CD4-positive, CD25-positive, alpha-beta regulatory T cell (primary cell): ENCODE data around the gene THY1. TPM values are rescaled to one million over a fixed set of nuclear protein-coding genes. Genes with fewer than 3 reads are reported as not detected.
A peak's percentile ranks its signal among the peaks of the same experiment; 100 is the strongest.

Experiments
- ATAC-seq, 2 donors: fragments of 150-1000 bp; cut with Tn5 transposase; one replicate each; pipeline ENCODE4 v1.10.0; 2021; ENCODE audit warnings: low read depth in 2 of 2, moderate number of reproducible peaks in 2 of 2, moderate library complexity in 1 of 2
- DNase-seq, 3 donors: peaks; one replicate each; pipeline versions ENCODE4 v3.0.0 to v3.0.0-alpha.2; 2012 to 2022; ENCODE audit warnings: mixed read lengths in 1 of 3
- H3K27ac ChIP-seq: one replicate; pipeline ENCODE4 v1.7.0; 2013; ENCODE audit warnings: mild to moderate bottlenecking, low read length; ENCODE audit not compliant: insufficient read depth, poor library complexity, severe bottlenecking
- H3K27me3 ChIP-seq: one replicate; pipeline ENCODE4 v1.7.0; 2013; ENCODE audit warnings: low read length; ENCODE audit not compliant: control insufficient read depth, insufficient read depth
- H3K36me3 ChIP-seq: one replicate; pipeline ENCODE4 v1.7.0; 2013; ENCODE audit warnings: mild to moderate bottlenecking, low read length, moderate library complexity; ENCODE audit not compliant: control insufficient read depth, insufficient read depth
- H3K4me1 ChIP-seq: 2 replicates; pipeline ENCODE4 v1.7.0; 2013; ENCODE audit warnings: mild to moderate bottlenecking, low read length; ENCODE audit not compliant: insufficient read depth, control insufficient read depth, poor library complexity, severe bottlenecking
- H3K4me3 ChIP-seq: one replicate; pipeline ENCODE4 v1.7.0; 2013; ENCODE audit warnings: low read depth, mild to moderate bottlenecking, low read length, moderate library complexity
- H3K9me3 ChIP-seq, 2 experiments: 1 replicate in 1 of 2; 2 replicates in 1 of 2; pipeline ENCODE4 v1.7.0; 2013; ENCODE audit warnings: low read length in 2 of 2, mild to moderate bottlenecking in 1 of 2, moderate library complexity in 1 of 2; ENCODE audit not compliant: control insufficient read depth in 2 of 2
- H3K27ac Mint-ChIP-seq, 3 donors: one replicate each; pipeline ENCODE4 v1.8.0; 2020 to 2022; ENCODE audit warnings: mild to moderate bottlenecking in 3 of 3, mixed read lengths in 3 of 3, moderate library complexity in 2 of 3
- H3K27me3 Mint-ChIP-seq: one replicate; pipeline ENCODE4 v1.8.0; 2022; ENCODE audit warnings: mild to moderate bottlenecking, mixed read lengths
- H3K36me3 Mint-ChIP-seq: one replicate; pipeline ENCODE4 v1.8.0; 2020; ENCODE audit warnings: mixed read lengths
- H3K4me1 Mint-ChIP-seq, 4 donors: one replicate each; pipeline ENCODE4 v1.8.0; 2020 to 2022; ENCODE audit warnings: mixed read lengths in 4 of 4, mild to moderate bottlenecking in 1 of 4
- H3K4me3 Mint-ChIP-seq, 4 donors: one replicate each; pipeline ENCODE4 v1.8.0; 2020 to 2022; ENCODE audit warnings: mild to moderate bottlenecking in 4 of 4, mixed read lengths in 4 of 4, moderate library complexity in 3 of 4
- H3K9me3 Mint-ChIP-seq, 7 donors: one replicate each; pipeline ENCODE4 v1.8.0; 2020 to 2022; ENCODE audit warnings: mixed read lengths in 7 of 7, mild to moderate bottlenecking in 3 of 7, moderate library complexity in 2 of 7
- polyA plus RNA-seq, 4 donors: library from polyadenylated mRNA; unstranded; fragments of 300-500 nt; fragmentation: Illumina TruSeq; gene quantifications; one replicate each; pipeline ENCODE4 v1.2.3, GENCODE V29; 2021
- total RNA-seq: library from RNA; stranded (reverse); gene quantifications from one replicate; pipeline ENCODE4 v1.2.3, GENCODE V29; 2022

The THY1 gene
- total and polyA plus RNA-seq, 5 donors from 2014 or later, result not detected

- Histone ChIP-seq H3K27me3 (peaks cover 4% of the 10 kb centered on the region), H3K36me3 (no peaks in the 10 kb centered on the region), H3K4me3 (no peak overlapping the region), H3K27ac (no peak overlapping the region), H3K9me3 (no peaks in the 10 kb centered on the region), H3K4me1 (no peaks in the 10 kb centered on the region)
- peaks cover 12% of the 10 kb centered on the region for H3K27me3 Mint-ChIP-seq
- ATAC-seq, result no peak
- DNase-seq, result no peak
- peak overlapping the region in 1 of 3 donors; percentile 43 for H3K27ac Mint-ChIP-seq
- H3K9me3 Mint-ChIP-seq, result peaks cover 0 to 1% (median 0%) of the 10 kb centered on the region in 7 donors
- peaks cover 0 to 3% (median 0%) of the 10 kb centered on the region in 4 donors for H3K4me1 Mint-ChIP-seq
- no peaks in the 10 kb centered on the region for H3K36me3 Mint-ChIP-seq
- no peak overlapping the region for H3K4me3 Mint-ChIP-seq
Measured at GRCh38 chr11:119371778-119372182, 51.2 kb downstream of the THY1 start.

DNA sequence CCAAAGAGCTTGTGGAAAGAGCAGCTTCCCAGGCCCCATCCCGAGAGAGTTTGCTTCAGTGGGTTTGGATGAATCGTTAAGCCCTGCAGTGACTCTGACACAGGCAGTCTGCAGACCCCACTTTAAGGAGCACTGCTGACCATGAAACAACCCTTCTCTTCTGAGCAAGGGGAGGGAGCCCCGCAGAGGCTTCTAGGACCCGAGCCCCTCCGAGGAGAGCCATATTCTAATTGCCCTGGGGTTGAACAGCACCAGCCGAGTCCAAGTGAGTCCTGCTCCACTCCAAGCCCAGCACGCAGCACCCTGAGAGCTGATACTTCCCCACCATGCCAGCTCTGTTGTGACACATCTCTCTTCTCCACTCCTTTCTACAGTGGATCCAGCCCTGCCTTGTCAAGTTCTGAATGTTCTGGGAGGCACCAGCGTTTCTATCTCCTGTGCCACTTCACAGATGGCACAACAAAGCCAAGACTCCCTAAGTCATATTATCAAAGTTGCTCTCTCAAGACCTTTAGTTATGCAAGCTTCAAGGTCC, 51.8 kb downstream of the THY1 start:
- peaks cover 18% of the 10 kb centered on the region for H3K27me3 Mint-ChIP-seq
- Histone ChIP-seq H3K4me3 (no peak overlapping the region), H3K4me1 (no peaks in the 10 kb centered on the region), H3K27ac (no peak overlapping the region), H3K9me3 (no peaks in the 10 kb centered on the region), H3K27me3 (peaks cover 10% of the 10 kb centered on the region), H3K36me3 (no peaks in the 10 kb centered on the region)
- H3K4me1 Mint-ChIP-seq, result peaks cover 0 to 3% (median 0%) of the 10 kb centered on the region in 4 donors
- ATAC-seq (no peak), DNase-seq (no peak)
- no peak overlapping the region for H3K27ac Mint-ChIP-seq
- H3K9me3 Mint-ChIP-seq, result peaks cover 0 to 1% (median 0%) of the 10 kb centered on the region in 7 donors
- H3K36me3 Mint-ChIP-seq, result no peaks in the 10 kb centered on the region
- no peak overlapping the region for H3K4me3 Mint-ChIP-seq

DNA sequence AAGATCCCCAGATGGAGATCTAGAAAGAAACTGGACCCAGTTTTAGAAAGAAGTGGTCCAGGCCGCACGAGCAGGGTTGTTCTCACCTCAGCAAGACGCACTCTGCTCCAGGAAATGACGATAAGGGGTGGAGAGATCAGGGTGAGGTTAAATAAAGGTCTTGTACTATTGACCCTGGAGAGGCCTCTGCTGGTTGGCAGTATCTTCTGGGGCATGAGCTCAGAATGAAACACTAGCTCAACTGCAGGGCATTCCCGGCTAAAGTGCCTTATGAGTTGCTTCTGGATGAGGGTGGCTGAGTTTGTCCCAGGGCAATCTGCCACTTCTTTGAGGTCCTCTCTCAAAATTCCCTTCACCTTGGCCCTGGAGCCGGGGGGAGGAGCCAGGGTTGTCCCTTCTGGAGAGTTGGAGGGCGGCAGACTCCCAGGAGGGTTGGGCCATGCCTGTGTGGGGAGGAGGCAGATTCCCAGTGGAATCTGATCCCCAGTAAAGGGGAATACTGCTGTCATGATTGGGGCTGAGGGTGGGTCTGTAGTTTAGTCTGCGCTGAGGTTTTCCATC, 52.4 kb downstream of the THY1 start:
- Histone ChIP-seq H3K27ac (no peak overlapping the region), H3K9me3 (no peaks in the 10 kb centered on the region), H3K4me1 (no peaks in the 10 kb centered on the region), H3K4me3 (no peak overlapping the region), H3K36me3 (no peaks in the 10 kb centered on the region), H3K27me3 (peaks cover 11% of the 10 kb centered on the region)
- DNase-seq (no peak), ATAC-seq (no peak)
- no peak overlapping the region for H3K27ac Mint-ChIP-seq
- peaks cover 0 to 3% (median 0%) of the 10 kb centered on the region in 4 donors for H3K4me1 Mint-ChIP-seq
- H3K4me3 Mint-ChIP-seq, result no peak overlapping the region
- H3K36me3 Mint-ChIP-seq, result no peaks in the 10 kb centered on the region
- peaks cover 24% of the 10 kb centered on the region for H3K27me3 Mint-ChIP-seq
- peaks cover 0 to 1% (median 0%) of the 10 kb centered on the region in 7 donors for H3K9me3 Mint-ChIP-seq

GRCh38 chr11:119369132-119369925, 53.6 kb downstream of the THY1 start:
- peaks cover 37% of the 10 kb centered on the region for H3K27me3 Mint-ChIP-seq

DNA sequence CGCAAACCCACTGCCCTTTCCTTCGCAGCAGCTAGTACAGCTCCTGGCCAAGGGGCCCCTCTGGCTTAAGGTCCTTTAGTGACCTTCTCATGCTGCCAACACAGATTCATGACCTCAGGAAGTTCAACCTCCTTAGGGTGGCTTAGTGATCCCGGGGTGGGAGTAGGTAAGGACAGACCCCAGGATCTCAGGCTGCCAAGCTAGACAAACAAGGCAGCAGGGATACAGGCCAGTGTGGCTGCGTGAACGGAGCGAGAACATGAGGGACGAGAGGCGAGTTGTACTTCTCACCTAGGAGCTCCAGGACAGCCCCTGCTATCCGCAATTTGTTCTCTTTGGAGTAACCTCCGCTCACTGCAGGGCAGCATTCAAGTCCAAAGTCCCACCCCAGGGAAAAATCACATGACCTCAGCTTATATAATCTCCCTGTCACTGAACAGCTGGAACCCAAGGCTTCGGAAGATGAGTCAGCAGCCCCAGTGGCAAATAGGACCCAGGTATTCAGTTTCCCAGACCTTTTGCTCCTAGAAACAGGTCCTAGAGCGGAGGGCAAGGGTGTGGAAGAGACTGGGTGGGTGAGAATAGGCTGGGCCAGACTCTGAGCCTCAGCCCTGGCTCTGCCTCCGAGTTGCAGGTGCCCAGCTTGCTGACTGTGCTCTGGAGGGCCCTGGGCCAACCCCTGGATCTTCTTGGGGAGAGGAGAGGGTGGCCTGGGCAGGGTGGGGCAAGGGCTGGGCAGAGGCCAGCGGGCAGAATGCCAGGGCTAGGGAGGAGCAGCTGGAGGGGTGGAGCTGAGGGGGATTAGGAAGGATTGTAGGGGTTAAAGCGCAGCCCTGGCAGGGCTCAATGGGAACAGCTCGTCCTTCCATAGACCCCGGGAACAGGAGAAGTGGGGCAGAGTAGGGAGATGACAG, 54.6 kb downstream of the THY1 start:
- ATAC-seq (no peak), DNase-seq (no peak)
- Mint-ChIP-seq H3K4me3 (no peak overlapping the region), H3K4me1 (peaks cover 0 to 9% (median 4%) of the 10 kb centered on the region in 4 donors), H3K27me3 (peaks cover 38% of the 10 kb centered on the region), H3K9me3 (peaks cover 0 to 1% (median 0%) of the 10 kb centered on the region in 7 donors), H3K27ac (no peak overlapping the region), H3K36me3 (no peaks in the 10 kb centered on the region)
- Histone ChIP-seq H3K27me3 (peaks cover 23% of the 10 kb centered on the region), H3K4me1 (peaks cover 6% of the 10 kb centered on the region), H3K27ac (no peak overlapping the region), H3K36me3 (no peaks in the 10 kb centered on the region), H3K9me3 (no peaks in the 10 kb centered on the region), H3K4me3 (no peak overlapping the region)

More at GRCh38 chr11:119369132-119369925, 53.6 kb downstream of the THY1 start:
- no peak for DNase-seq
- Histone ChIP-seq H3K4me1 (peaks cover 3% of the 10 kb centered on the region), H3K9me3 (no peaks in the 10 kb centered on the region), H3K4me3 (no peak overlapping the region), H3K27ac (no peak overlapping the region), H3K36me3 (no peaks in the 10 kb centered on the region), H3K27me3 (peaks cover 23% of the 10 kb centered on the region)
- no peak for ATAC-seq
- H3K4me1 Mint-ChIP-seq, result peaks cover 0 to 10% (median 4%) of the 10 kb centered on the region in 4 donors
- no peaks in the 10 kb centered on the region for H3K36me3 Mint-ChIP-seq
- H3K27ac Mint-ChIP-seq, result no peak overlapping the region
- peaks cover 0 to 1% (median 0%) of the 10 kb centered on the region in 7 donors for H3K9me3 Mint-ChIP-seq
- H3K4me3 Mint-ChIP-seq, result peak overlapping the region in 1 of 4 donors; percentile 66

DNA sequence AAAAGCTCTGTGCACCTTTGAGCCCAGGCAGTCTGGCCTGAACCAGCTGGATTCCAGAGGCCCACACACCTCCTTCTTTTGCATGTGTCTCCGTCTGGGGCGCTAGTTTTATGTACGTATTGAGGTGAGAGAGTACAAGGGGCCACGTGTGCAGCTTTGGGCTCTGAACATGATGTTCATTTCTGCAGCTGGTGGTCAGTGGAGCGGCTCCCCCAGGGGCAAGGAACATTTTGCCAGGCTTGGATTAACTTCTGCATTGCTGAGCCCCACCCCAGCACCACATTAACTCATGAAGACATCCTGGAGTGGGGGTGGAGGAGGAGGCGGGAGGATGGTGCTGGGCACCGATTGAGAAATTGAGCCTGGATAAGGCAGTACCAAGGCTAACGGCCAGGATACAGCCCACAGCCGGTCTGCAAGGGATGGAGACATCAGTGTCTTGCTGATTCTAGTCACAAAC, 55.3 kb downstream of the THY1 start:
- Histone ChIP-seq H3K4me3 (no peak overlapping the region), H3K27me3 (peaks cover 23% of the 10 kb centered on the region), H3K36me3 (no peaks in the 10 kb centered on the region), H3K9me3 (no peaks in the 10 kb centered on the region), H3K4me1 (peaks cover 6% of the 10 kb centered on the region), H3K27ac (no peak overlapping the region)
- no peak for DNase-seq
- Mint-ChIP-seq H3K27ac (no peak overlapping the region), H3K4me1 (peaks cover 0 to 12% (median 4%) of the 10 kb centered on the region in 4 donors), H3K9me3 (peaks cover 0 to 1% (median 0%) of the 10 kb centered on the region in 7 donors), H3K27me3 (peaks cover 45% of the 10 kb centered on the region), H3K4me3 (no peak overlapping the region), H3K36me3 (no peaks in the 10 kb centered on the region)
- no peak for ATAC-seq
